BJ (cell line): ENCODE data around the gene FHAD1. TPM values are rescaled to one million over a fixed set of nuclear protein-coding genes. Genes with fewer than 3 reads are reported as not detected.
"Not testable (repeated sequence)": the region's sequence is repeated elsewhere in the genome, so short reads cannot be mapped to it uniquely, and the experiment has no call there.

Source experiments
- CTCF ChIA-PET: fragments of 350-600 bp; formaldehyde crosslinking; extraction: SDS; loops from one replicate; lab custom pipeline; 2021; ENCODE audit warnings: antibody characterized with exemption, inconsistent platforms; lab: Yijun Ruan, JAX
- POLR2A ChIA-PET: fragments of 300-600 bp; sonication (Branson Sonifier 250); formaldehyde crosslinking; extraction: SDS; loops from one replicate; lab custom pipeline; 2021; ENCODE audit warnings: antibody characterized with exemption; lab: Charles Lee
- DNase-seq: peaks from one replicate; pipeline ENCODE4 v3.0.0-alpha.2; 2011; ENCODE audit warnings: low read depth
- H3K27me3 ChIP-seq: 2 replicates; pipeline ENCODE4 v1.6.0; 2011; ENCODE audit warnings: low read length; ENCODE audit not compliant: control insufficient read depth, insufficient read depth
- H3K36me3 ChIP-seq: 2 replicates; pipeline ENCODE4 v1.5.1; 2011; ENCODE audit warnings: low read length; ENCODE audit not compliant: control insufficient read depth, insufficient read depth
- H3K4me3 ChIP-seq: 2 replicates; pipeline ENCODE4 v1.5.1; 2011; ENCODE audit warnings: low read depth, mild to moderate bottlenecking, control low read depth, low read length
- polyA plus RNA-seq: library from polyadenylated mRNA; depleted of rRNA; stranded (reverse); fragments of >200 nt; gene quantifications from 2 replicates; pipeline ENCODE4 v1.2.3, GENCODE V29; 2011
- TF ChIP-seq, protein P1 (sequence below): IDR thresholded peaks from 2 replicates; pipeline ENCODE4 v1.5.1; 2011; ENCODE audit warnings: low read depth, mild to moderate bottlenecking, control low read depth, inconsistent platforms, low read length, moderate library complexity; ENCODE audit not compliant: insufficient read depth

Gene FHAD1
- polyA plus RNA-seq, 1 experiment: not detected

DNA sequence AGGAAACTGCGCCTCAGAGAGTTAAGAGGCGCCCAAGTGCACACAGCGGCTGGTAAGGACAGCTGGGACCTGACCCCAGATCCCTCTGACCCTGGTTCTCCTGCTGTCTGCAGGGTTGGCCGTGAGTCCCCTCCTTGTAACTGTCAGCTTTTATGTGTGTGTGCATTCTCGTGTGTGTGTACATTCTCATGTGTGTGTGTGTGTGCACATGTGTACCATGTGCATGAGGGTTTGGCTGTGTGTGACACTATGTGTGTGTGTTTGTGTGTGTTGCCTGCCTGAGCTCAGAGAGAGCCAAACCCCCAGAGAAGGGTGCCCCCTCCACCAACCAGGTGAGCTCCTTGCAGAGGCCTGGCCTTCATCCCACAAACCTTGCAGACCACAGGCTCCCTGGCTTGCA is 136.8 kb downstream of the FHAD1 start:
- no peak for DNase-seq
- POLR2A ChIA-PET: no interaction called here
- Histone ChIP-seq H3K4me3 (no peak overlapping the region), H3K27me3 (peaks cover 5% of the 10 kb centered on the region; the same call in 1 of the 2 replicates), H3K36me3 (no peaks in the 10 kb centered on the region)
- TF ChIP-seq, protein P1, sequence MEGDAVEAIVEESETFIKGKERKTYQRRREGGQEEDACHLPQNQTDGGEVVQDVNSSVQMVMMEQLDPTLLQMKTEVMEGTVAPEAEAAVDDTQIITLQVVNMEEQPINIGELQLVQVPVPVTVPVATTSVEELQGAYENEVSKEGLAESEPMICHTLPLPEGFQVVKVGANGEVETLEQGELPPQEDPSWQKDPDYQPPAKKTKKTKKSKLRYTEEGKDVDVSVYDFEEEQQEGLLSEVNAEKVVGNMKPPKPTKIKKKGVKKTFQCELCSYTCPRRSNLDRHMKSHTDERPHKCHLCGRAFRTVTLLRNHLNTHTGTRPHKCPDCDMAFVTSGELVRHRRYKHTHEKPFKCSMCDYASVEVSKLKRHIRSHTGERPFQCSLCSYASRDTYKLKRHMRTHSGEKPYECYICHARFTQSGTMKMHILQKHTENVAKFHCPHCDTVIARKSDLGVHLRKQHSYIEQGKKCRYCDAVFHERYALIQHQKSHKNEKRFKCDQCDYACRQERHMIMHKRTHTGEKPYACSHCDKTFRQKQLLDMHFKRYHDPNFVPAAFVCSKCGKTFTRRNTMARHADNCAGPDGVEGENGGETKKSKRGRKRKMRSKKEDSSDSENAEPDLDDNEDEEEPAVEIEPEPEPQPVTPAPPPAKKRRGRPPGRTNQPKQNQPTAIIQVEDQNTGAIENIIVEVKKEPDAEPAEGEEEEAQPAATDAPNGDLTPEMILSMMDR: no peak
- CTCF ChIA-PET: no interaction called here

GRCh38 chr1:15384301-15384901 is 137.4 kb downstream of the FHAD1 start:
- Histone ChIP-seq H3K4me3 (no peak overlapping the region), H3K36me3 (no peaks in the 10 kb centered on the region), H3K27me3 (peaks cover 5% of the 10 kb centered on the region; the same call in 1 of the 2 replicates)
- ChIA-PET POLR2A (no interaction called here), CTCF (no interaction called here)
- DNase-seq: no peak
- TF ChIP-seq, protein P1: no peak

GRCh38 chr1:15385420-15385819 is 138.4 kb downstream of the FHAD1 start:
- H3K36me3 ChIP-seq: no peaks in the 10 kb centered on the region
- no peak for DNase-seq
- ChIA-PET CTCF (interaction anchor here (0.5 kb wide), 1 partner anchor 234 kb away, joined by 3 read pairs; no protein-coding TSS in a partner anchor), POLR2A (no interaction called here)
- no peak overlapping the region for H3K4me3 ChIP-seq
- peaks cover 5% of the 10 kb centered on the region; the same call in 1 of the 2 replicates for H3K27me3 ChIP-seq
- TF ChIP-seq, protein P1: no peak

DNA sequence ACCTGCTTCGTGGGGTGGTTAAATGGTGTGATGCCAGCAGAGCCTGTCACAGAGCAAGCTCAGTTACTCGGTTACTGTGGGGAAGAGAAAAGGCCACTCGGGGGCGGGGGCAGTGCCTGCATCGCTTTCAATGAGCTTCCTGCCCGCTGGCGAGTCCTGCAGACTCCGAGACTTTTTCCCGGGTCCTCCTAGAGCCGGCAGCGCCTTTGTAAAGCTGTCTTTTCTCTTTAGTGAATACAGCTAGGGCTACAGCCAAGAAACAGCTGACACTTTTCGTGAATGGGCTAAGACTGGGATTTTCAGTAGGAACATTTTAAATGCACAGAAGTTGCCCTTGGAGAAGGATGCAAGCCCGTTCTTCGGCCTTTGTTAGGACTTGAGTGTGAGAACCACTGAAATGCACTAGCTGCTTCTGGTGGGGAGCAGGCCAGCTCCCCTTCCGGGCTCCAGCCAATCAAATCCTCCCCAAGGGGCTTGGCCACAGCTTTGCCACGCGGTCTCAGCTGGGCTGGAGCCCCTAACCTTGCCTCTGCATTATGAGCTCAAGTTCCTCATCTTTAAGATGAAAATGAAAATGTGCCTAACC is 139.2 kb downstream of the FHAD1 start:
- ChIA-PET CTCF (no interaction called here), POLR2A (no interaction called here)
- Histone ChIP-seq H3K27me3 (peaks cover 5% of the 10 kb centered on the region; the same call in 1 of the 2 replicates), H3K4me3 (no peak overlapping the region), H3K36me3 (no peaks in the 10 kb centered on the region)
- no peak for DNase-seq
- TF ChIP-seq, protein P1: no peak

- TF ChIP-seq, protein P1: no peak
- H3K27me3 ChIP-seq: peaks cover 5% of the 10 kb centered on the region
- DNase-seq: no peak
- ChIA-PET POLR2A (no interaction called here), CTCF (no interaction called here)
- H3K4me3 ChIP-seq: no peak overlapping the region
- H3K36me3 ChIP-seq: no peaks in the 10 kb centered on the region
Observed at GRCh38 chr1:15388201-15388880, 141.3 kb downstream of the FHAD1 start.

- POLR2A ChIA-PET, H3K27me3 ChIP-seq, DNase-seq, H3K36me3 ChIP-seq, H3K4me3 ChIP-seq, CTCF ChIA-PET: not testable (repeated sequence)
Observed at GRCh38 chr1:15389828-15390227, 142.8 kb downstream of the FHAD1 start.
